IPS-NIHi7 (cell line): ENCODE data around the gene HERC6.
A peak's percentile ranks its signal among the peaks of the same experiment; 100 is the strongest.
"Not testable (repeated sequence)": the region's sequence is repeated elsewhere in the genome, so short reads cannot be mapped to it uniquely, and the experiment has no call there.

Experiments used
- DNase-seq: peaks from one replicate; pipeline ENCODE4 v3.0.0; 2012; ENCODE audit warnings: mixed read lengths; ENCODE audit errors: extremely low spot score

The HERC6 gene

GRCh38 chr4:88378691-88379559 is at the start of gene HERC6:
Gene HERC6 (plus strand): TSS chr4:88378852. CDS start chr4:88378922, 70 bp downstream.
- DNase-seq: peak; percentile 84

DNA sequence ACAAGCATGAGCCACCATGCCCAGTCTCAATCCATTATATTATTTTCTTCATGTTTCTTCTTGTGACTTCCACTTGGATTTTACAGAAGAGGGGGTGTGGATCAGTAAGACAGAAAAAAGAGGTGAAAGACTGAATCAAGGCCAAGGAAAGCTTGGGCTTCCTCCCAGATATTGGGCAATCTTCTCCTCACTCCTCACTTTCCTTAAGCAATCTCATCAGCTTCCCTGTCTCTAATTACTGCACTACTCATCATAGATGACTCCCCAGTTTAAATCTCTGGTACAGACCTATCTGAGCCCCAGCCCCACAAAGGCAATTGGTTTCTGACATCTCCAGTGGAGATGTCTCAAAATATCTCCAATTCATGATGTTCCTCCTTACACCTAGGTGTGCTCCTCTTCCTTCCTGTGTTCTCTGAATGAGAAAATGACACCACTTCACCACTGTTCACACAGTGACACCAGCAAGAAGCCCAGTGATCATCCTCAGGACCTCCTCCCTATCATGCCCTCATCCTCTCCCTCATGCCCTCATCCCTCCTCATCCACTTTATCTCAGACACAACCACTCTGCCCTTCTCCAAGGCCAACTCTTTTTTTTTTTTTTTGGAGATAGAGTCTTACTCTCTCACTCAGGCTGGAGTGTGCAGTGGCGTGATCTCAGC is 44.8 kb upstream of the HERC6 start:
- DNase-seq: no peak

DNA sequence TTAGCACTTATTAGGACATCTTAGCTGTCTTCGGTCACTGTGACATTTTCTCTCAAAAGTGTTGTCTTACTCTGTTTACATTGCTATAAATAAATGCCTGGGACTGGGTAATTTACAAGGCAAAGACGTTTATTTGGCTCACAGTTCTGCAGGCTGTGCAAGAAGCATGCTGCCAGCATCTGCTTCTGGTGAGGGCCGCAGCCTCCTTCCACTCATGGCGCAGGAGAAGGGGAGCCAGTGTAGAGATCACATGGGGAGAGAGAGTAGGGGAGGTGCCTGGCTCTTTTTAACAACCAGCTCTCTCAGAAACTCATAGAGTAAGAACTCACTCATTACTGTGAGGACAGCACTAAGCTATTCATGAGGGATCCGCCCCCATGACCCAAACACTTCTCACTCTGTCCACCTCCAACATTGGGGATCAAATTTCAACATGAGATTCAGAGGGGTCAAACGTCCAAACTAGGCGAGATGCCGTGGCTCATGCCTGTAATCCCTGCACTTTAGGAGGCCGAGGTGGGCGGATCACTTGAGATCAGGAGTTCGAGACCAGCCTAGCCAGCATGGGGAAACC is 43.5 kb upstream of the HERC6 start:
- no peak for DNase-seq

DNA sequence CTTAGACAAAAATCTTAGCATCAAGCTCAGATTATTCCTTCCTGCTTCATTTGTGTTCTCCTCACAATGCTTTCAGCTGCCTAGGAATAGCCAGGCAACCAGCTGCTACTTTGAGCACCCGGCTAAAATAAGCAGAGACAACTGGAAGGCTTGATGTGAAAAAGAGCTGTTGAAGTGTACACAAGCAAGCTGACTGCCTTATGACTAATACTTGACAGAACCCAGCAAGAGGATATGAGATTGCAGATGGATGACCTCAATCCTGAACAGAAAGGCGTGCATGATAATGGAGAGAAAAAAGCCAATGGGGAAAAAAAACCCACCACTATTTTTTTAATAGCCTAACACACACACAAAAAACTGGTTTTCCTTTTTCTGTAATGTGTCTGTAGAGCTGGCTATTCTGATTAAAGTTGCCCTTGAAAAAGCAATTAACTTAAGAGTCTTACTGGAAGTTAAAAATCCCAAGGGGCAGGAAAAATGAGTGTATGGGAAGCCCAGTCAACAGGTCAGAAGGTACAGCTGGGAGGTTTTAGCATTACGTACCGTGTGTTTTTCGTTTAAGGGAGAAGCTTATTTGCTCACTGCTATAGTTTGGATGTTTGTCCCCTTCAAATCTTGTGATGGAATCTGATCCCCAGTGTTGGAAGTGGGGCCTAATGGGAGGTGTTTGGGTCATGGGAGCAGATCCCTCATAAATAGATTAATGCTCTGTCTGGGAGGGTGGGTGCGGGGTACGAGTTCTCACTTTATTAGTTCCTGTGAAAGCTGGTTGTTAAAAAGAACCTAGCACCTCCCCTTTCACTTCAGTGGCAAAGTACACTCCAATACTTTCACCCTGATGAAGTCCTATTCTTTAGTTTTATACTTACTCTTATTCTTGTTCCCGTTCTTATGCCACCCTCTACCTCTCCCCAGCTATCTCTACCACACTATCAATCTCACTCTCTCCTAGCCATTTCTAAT is 37.1 kb upstream of the HERC6 start:
- DNase-seq: peak; percentile 14

DNA sequence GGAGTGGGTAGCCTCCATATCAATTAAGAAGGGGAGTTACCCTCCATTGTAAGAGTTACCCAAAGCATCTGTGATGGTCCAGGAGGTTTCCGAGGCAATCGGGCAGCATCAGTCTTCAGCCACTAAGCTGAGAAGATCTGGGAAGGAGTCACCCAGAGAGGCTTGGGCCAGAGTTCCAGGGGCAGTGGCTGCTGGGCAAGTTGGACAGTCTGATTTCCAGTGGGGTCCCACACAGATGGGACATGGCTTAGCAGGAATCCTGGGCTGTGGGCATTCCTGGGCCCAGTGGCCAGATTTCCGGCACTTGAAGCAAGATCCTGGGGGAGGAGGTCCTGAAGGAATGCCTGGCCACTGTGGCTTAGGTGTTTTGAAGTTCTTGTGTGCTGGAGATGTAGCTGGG is 31.8 kb upstream of the HERC6 start:
- DNase-seq: not testable (repeated sequence)

GRCh38 chr4:88348761-88349160 is 29.9 kb upstream of the HERC6 start:
- not testable (repeated sequence) for DNase-seq

GRCh38 chr4:88350786-88351185 is 27.9 kb upstream of the HERC6 start:
- DNase-seq: no peak

DNA sequence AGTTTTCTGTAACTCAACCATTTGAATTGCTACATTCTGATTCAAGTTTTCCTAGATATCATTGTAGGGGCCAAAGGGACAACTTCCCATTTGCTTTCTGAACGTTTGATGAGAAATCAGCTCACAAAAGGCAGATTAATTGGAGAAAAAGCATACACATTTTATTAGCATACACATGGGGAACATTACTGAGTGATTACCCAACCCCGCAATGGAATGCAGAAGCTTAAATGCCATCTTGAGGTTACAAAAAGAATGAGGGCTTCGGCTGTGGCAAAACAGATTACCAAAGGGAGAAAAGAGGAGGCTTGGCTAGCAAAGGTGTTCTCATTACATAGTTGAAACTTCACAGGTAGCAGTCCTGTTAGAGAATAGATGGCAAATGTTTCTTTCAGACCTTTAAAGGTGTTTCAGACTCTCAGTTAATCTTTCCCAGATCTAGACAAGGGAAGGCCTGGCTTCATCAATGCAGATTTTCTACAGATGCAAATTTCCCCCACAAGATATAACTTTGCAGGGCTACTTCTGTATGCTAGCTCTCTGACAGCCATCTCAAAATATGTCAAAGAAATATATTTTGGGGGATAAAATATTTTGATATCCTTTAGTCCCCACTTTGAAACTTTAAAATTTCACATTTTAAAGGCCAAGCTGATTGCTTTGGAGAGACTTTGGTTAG is 26.5 kb upstream of the HERC6 start:
- DNase-seq: no peak

- DNase-seq: no peak
Measured at GRCh38 chr4:88353324-88353723, 25.3 kb upstream of the HERC6 start.

DNA sequence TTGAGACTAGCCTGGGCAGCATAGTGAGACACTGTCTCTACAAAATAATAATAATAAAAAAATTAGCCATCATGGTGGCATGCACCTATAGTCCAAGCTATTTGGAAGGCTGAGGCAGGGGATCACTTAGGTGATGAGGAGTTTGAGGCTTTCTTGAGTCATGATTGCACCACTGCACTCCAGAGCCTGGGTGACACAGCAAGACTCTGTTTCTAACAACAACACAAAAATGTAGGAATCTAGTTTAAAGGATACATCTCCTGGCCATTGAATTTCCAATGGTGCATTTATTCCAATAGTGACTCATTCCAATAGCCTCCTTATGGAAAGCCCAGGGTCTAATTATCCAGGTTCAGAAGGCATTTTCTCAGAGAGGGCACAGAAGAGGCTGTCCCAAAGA is 21.9 kb upstream of the HERC6 start:
- no peak for DNase-seq

DNA sequence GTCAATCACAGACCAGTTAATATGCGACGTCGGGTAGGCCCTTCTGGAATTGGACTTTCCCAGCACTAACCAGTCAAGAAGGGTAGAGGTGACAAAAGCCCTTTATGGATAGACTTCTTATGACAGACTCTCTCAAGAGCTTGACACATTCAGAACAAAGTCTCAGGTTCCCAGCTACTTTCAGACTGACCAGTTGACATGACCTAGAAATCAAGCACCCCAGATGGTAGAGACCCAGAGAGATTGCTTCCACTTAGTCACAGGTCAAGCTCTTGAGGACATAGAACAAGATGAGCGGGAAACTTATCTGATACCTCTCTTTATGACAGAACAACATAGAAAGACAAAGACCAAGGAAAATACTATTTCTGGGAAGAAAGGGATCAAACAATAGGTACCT is 21.4 kb upstream of the HERC6 start:
- DNase-seq: no peak

- no peak for DNase-seq
Measured at GRCh38 chr4:88359558-88359957, 19.1 kb upstream of the HERC6 start.

- DNase-seq: no peak
Measured at GRCh38 chr4:88360256-88360655, 18.4 kb upstream of the HERC6 start.

DNA sequence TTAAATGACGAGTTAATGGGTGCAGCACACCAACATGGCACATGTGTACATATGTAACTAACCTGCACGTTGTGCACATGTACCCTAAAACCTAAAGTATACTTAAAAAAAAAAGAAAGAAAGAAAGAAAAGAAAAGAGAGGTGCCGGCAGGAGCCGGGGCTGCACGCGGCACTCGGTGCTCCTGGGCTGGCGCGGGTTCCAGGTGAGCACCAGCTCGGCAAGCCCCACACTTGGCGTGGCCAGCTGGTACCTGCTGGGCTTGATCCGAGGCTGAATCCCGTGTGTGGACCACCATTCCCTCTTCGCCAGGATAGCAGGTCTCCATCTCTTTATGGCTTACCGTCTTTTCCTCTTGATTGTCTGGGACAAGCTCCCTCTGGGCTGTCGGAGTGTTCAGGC is 17.9 kb upstream of the HERC6 start:
- DNase-seq: no peak

DNA sequence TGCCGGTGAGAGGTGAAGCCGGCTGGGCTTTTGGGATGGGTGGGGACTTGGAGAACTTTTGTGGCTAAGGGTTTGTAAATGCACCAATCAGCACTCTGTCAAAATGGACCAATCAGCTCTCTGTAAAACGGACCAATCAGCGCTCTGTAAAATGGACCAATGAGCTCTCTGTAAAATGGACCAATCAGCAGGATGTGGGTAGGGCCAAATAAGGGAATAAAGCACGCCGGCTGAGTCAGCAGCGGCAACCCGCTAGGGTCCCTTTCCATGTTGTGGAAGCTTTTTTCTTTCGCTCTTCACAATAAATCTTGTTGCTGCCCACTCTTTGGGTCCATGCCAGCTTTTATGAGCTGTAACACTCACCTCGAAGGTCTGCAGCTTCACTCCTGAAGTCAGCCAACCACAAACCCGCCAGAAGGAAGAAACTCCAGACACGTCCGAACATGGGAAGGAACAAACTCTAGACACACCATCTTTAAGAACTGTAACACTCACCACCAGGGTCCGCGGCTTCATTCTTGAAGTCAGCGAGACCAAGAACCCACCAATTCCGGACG is 17.4 kb upstream of the HERC6 start:
- DNase-seq: not testable (repeated sequence)

DNA sequence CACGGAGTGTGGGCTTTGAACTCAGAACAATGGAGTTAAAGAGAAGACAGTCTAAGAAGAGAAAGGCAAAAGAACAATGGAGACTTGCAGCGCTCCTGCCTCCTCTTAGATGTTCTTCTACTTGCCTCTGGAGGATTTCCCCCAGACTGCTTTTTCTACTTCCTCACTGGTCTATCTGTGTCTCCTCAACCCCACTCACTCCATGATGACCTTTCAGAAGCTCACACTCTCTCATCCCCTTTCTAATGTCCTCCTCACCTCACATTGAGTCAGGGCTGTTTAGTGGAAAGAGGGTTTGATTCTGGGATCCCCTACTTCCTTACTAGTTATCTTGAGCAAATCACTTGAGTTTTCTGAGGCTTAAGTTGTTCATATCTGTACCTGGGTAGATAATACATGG is 12.2 kb upstream of the HERC6 start:
- DNase-seq: no peak

DNA sequence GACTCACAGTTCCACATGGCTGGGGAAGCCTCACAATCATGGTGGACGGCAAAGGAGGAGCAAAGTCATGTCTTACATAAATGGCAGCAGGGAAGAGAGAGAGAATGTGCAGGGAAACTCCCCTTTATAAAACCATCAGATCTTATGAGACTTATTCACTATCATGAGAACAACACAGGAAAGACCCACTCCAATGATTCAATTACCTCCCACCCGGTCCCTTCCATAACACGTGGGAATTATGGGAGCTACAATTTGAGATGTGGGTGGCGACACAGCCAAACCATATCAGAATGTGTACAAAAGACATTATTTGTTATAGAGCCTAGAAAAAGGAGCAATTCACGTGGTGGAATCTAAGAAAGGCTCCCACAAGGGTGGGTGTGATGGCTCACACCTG is 10.8 kb upstream of the HERC6 start:
- DNase-seq: no peak

GRCh38 chr4:88369180-88369812 is 9.4 kb upstream of the HERC6 start:
- peak; percentile 38 for DNase-seq

GRCh38 chr4:88381123-88381522 is 2.5 kb downstream of the HERC6 start:
- no peak for DNase-seq

GRCh38 chr4:88382621-88383020 is 4.0 kb downstream of the HERC6 start:
- DNase-seq: no peak
